AG04449 (cell line): Measurements from ENCODE around the gene PUDP.

Experiments
- CTCF ChIA-PET: fragments of 350-600 bp; formaldehyde crosslinking; extraction: SDS; loops from one replicate; lab custom pipeline; 2021; ENCODE audit warnings: antibody characterized with exemption; lab: Yijun Ruan, JAX
- POLR2A ChIA-PET: fragments of 400-600, 350-600 bp; formaldehyde crosslinking; extraction: SDS; loops from one replicate; lab custom pipeline; 2020; ENCODE audit warnings: antibody characterized with exemption, inconsistent platforms; lab: Yijun Ruan, JAX
- DNase-seq: peaks from one replicate; pipeline ENCODE4 v3.0.0-alpha.2; 2010; ENCODE audit warnings: low read depth, low spot score
- H3K4me3 ChIP-seq: 2 replicates; pipeline ENCODE4 v1.5.1; 2011; ENCODE audit warnings: low read depth, mild to moderate bottlenecking, control low read depth, low read length
- TF ChIP-seq, protein P1 (sequence below): IDR thresholded peaks from one replicate; pipeline ENCODE4 v1.5.1; 2011; ENCODE audit warnings: mild to moderate bottlenecking, moderate library complexity, low read length, control low read depth, inconsistent platforms; ENCODE audit not compliant: insufficient read depth; ENCODE audit errors: missing control alignments

Gene PUDP

DNA sequence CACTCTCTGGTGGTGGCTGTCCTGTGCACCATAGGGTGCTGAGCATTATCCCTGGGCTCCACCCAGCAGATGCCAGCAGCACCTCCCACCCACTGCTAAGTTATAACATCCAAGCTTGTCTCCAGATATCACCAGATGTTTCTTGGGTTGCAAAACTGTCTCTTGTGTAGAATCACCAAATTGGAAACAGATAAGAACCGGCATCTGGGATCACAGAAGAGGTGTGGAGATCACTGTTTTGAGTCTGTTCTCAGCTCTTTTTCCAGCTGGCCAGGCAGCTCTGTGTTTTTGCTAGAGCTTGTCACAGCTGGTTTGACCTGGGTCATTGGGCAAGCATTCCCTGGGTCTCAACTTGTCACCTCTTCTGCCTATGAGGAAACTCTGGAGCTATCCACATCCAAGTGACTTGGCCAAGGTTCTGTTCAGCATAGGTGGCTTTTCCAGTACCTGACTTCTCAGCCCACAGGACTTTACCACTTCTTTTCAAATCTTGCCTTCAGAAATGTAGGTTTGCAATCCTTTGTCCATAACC is 15.3 kb upstream of the PUDP start:
- CTCF ChIA-PET = no interaction called here
- TF ChIP-seq, protein P1, sequence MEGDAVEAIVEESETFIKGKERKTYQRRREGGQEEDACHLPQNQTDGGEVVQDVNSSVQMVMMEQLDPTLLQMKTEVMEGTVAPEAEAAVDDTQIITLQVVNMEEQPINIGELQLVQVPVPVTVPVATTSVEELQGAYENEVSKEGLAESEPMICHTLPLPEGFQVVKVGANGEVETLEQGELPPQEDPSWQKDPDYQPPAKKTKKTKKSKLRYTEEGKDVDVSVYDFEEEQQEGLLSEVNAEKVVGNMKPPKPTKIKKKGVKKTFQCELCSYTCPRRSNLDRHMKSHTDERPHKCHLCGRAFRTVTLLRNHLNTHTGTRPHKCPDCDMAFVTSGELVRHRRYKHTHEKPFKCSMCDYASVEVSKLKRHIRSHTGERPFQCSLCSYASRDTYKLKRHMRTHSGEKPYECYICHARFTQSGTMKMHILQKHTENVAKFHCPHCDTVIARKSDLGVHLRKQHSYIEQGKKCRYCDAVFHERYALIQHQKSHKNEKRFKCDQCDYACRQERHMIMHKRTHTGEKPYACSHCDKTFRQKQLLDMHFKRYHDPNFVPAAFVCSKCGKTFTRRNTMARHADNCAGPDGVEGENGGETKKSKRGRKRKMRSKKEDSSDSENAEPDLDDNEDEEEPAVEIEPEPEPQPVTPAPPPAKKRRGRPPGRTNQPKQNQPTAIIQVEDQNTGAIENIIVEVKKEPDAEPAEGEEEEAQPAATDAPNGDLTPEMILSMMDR = no peak
- POLR2A ChIA-PET = no interaction called here

DNA sequence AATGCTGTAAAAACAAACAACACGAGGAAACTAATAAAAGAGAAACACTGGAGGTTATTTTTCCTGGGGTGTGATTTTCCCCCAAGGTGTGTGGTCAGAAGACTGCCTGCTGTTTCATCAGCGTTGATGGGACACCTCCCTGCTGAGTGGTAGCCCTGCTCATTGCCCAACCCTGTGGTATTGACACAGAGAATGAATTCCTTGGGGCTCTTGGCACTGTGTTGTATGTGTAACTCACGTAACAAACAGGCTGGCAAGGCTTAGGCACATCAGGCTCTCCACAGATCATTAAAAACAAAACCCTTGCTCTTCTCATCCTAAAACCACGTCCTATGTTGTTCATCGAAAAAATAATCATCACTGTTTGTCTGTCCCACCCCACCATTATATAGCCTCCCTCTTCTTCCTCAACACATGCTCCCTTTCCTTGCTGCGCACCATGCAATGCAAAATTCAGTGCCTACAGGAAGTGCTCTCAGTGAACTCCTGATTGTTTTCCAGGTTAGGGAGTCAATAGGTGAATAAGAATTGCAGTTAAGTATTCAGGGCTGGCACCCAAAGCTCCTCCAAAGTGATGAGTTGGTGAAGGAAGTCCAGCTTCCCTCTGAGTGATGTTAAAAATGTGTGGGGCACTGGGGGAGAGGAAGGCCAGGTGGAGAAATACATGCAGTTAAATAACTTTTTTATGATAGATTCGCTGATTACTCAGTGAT is 11.4 kb upstream of the PUDP start:
- TF ChIP-seq, protein P1 = no peak
- H3K4me3 ChIP-seq = no peak overlapping the region
- POLR2A ChIA-PET = interaction anchor here (1.3 kb wide), 1 partner anchor 11 kb away, joined by 3 read pairs; the partner anchor contains the start of gene PUDP
- DNase-seq = no peak
- CTCF ChIA-PET = no interaction called here

More for the DNA sequence above, 15.3 kb upstream of the PUDP start:
- H3K4me3 ChIP-seq = no peak overlapping the region
- no peak for DNase-seq

DNA sequence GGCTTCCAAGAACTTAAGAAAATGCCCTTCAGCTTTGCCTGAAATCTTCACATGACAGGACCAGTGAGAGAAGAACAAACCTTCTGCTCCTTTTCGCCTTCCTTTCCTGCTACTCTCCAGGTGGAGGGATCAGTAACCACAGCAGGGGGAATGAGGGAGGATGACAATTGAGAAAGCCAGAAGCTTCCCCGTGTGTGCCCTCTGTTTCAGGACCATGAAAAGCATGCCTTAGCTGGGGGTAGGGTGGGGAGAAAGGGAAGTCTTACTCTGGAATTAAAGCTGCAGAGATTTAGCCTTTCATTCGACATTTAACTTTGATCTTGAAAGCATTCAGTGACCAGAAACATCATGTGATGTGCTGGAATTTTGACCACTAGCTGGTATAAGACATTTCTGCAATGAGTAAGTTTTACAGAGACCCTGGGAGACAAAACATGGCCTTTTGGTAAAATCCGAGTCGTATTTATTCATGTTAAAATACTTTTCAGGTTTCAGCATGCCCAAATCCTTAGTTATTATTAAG is 10.6 kb upstream of the PUDP start:
- CTCF ChIA-PET = no interaction called here
- POLR2A ChIA-PET = interaction anchor here (1.3 kb wide), 1 partner anchor 10 kb away, joined by 3 read pairs; the partner anchor contains the start of gene PUDP

DNA sequence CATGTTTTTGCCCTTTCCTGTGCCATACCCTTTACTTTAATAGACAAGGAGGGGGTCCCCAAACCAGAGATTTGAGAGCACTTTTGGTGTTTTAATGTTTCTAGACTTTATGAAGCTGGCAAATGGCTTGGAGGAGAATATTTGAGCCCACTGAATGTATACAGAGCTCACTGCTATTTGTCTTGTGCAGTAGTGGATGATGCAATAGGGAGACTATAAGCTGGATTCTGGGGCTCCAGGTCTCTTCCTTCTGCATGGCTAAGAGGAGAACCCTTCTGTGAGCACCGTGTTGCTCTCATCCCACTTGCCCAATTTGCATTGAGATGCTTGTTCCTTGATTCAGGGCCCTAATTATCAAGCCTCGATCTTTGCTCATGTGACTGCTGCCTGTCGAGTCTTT is 8.9 kb upstream of the PUDP start:
- no peak for DNase-seq
- ChIA-PET POLR2A (no interaction called here), CTCF (no interaction called here)
- H3K4me3 ChIP-seq = no peak overlapping the region
- TF ChIP-seq, protein P1 = no peak

More for the DNA sequence above, 10.6 kb upstream of the PUDP start:
- TF ChIP-seq, protein P1 = no peak
- DNase-seq = no peak
- H3K4me3 ChIP-seq = no peak overlapping the region

DNA sequence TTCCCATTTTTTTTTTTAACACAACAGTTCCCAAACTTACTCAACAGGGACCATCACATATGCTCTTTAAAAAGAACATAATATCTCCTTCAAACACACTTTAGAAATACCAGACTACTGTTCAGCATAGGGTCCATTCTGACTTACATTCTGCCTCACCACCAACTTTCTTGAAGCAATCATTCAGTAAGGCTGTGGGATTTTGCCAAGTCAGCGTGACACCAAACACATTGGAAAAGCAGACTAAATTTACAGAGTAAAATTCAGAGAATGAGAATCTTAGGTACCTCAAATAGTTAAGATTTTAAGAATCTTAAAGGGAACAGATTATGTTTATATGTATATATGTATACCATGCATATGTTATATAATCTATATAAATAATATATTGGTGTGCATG is 7.2 kb upstream of the PUDP start:
- TF ChIP-seq, protein P1 = no peak
- POLR2A ChIA-PET = no interaction called here
- no peak overlapping the region for H3K4me3 ChIP-seq
- CTCF ChIA-PET = no interaction called here
- no peak for DNase-seq

DNA sequence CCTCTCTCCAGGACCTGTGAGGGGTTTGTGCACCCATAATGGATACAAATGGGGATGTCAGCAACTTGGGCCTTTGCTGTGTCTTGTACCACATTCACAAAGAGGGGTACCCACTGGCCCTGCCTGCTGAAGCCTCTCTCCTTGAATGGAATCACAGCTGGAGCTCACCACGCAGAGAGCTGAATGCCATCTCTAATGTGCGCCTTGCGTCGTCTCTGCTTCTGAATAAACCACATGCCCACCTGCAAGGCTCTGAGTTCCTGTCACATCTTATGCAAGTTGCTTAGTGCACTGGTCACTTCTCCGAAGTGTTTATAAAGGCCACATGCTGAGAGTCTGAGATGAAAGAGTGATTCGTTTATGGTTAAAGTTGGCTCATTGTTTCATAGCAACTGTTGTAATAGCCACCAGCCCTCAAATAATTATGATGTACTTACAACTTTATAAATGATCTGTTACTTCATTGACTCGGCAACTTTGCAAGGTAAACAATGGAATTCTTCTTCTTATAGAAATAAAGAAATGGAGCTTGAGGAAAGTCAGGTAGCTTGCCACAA is 6.2 kb upstream of the PUDP start:
- POLR2A ChIA-PET = no interaction called here
- CTCF ChIA-PET = no interaction called here
- TF ChIP-seq, protein P1 = no peak
- DNase-seq = no peak
- H3K4me3 ChIP-seq = no peak overlapping the region
